Measurements from ENCODE around the gene DBP. TPM values are rescaled to one million over a fixed set of nuclear protein-coding genes. Genes with fewer than 3 reads are reported as not detected.
"Not testable (repeated sequence)": the region's sequence is repeated elsewhere in the genome, so short reads cannot be mapped to it uniquely, and the experiment has no call there.

The DBP gene
- total RNA-seq, 8 experiments from 2014 or later, result 3.3 to 19.6 (median 10.4) TPM

DNA sequence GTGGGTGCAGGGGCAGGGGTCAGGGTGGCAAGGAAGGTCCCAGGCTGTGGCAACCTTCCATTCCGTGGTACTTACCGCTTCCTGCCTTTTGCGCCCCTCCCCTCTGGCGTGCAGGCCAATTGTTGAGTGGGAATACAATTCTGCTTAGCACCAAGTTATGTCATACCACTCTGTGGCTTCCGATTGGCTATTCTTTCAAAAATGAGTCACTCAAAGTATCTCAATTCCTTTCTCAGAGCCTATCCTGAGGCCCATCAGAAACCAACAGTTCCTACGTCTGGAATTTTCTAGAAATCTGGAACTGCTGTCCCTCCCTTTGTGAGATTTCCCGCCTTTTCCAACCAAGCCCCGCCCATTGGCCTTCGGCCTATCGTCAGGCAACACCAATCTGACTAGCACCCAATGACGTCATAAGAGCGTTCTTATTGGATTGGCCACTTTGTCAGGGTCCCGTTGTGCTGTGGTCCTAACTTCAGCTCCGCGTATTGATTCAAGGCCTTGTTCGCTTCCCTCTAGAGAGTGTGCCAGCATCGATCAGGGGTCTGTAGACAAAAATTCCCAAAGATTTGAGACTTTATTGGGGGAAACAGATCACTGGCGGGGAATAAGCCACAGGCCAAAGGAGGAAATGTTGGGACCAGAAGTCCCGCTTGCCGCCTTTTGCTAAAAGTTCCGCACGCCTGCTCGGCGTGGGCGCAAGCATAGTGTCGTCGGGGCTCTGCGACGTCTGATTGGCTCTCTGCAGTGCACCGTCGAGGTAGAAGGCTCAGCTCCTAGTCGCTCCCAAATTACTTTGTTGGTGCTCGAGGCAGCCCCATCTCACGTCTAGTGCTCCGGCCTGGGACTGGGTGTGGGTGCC is 23.9 kb upstream of the DBP start:
- ATAC-seq (replicated peaks in 6 of 8), result peak; percentile 71 to 89 (median 86)
- Histone ChIP-seq H3K27ac (no peak overlapping the region), H3K4me3 (no peak overlapping the region), H3K4me1 (replicated peaks in 1 of 2) (peaks cover 0 to 9% of the 10 kb centered on the region in 2 donors)
- in situ Hi-C loops (cut with MboI; ENCODE audit: low pct_unique_long_range_greater_than_20kb in 2 of 9, low sequenced_read_pairs in 9 of 9, unreplicated experiment in 9 of 9), result no loop called here
- WGBS, 10 experiments, result 4 to 82% (median 61%) methylated on average over 4 to 30 of the region's 35 CpGs; no CpG with 5 or more reads in 1 of the 10 experiments

DNA sequence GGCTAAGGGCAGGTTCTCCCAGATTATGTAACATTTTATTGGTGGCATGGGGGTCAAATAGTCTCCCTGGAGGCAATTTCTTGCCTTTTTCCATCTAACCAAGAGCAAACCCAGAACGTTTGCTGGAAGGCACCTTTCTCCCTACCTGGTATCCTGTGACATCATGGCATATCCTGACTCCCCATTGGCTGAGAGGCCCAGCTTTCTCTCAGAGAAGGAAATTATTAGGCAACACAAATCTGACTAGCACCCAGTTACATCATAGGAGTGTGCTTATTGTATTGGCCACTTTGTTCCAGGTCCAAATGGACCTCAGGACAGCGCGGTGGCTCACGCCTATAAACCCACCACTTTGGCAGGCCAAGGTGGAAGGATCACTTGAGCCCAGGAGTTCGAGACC is 22.6 kb upstream of the DBP start:
- in situ Hi-C loops (cut with MboI; ENCODE audit: low pct_unique_long_range_greater_than_20kb in 2 of 9, low sequenced_read_pairs in 9 of 9, unreplicated experiment in 9 of 9), result no loop called here
- 0 to 100% (median 85%) methylated on average over 1 to 5 of the region's 5 CpGs; no CpG with 5 or more reads in 4 of the 10 experiments for WGBS, 10 experiments
- no peak overlapping the region for H3K27ac ChIP-seq
- no peak for ATAC-seq (replicated peaks in 6 of 8)
- H3K4me3 ChIP-seq, result no peak overlapping the region
- peaks cover 0 to 9% of the 10 kb centered on the region in 2 donors for H3K4me1 ChIP-seq (replicated peaks in 1 of 2)

DNA sequence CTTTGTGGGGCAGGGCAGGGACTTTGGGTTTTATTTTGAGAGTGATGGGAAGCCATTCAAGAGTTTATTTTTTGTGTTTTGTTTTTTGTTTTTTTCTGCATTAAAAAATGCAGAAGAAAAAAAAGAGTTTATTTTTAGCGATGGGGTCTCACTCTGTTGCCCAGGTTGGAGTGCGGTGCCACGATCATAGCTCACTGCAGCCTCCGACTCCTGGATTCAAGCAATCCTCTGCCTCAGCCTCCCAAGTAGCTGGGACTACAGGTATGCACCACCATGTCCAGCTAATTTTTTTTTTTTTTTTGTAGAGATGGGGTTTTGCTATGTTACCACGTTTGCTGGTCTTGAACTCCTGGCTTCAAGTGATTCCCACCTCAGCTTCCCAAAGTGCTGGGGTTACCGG is 21.3 kb upstream of the DBP start:
- ATAC-seq (replicated peaks in 6 of 8), result no peak
- peaks cover 0 to 9% of the 10 kb centered on the region in 2 donors for H3K4me1 ChIP-seq (replicated peaks in 1 of 2)
- in situ Hi-C loops (cut with MboI; ENCODE audit: low pct_unique_long_range_greater_than_20kb in 2 of 9, low sequenced_read_pairs in 9 of 9, unreplicated experiment in 9 of 9), result no loop called here
- 69 to 100% (median 96%) methylated on average over 1 to 6 of the region's 6 CpGs; no CpG with 5 or more reads in 2 of the 10 experiments for WGBS, 10 experiments
- no peak overlapping the region for H3K27ac ChIP-seq
- H3K4me3 ChIP-seq, result no peak overlapping the region

DNA sequence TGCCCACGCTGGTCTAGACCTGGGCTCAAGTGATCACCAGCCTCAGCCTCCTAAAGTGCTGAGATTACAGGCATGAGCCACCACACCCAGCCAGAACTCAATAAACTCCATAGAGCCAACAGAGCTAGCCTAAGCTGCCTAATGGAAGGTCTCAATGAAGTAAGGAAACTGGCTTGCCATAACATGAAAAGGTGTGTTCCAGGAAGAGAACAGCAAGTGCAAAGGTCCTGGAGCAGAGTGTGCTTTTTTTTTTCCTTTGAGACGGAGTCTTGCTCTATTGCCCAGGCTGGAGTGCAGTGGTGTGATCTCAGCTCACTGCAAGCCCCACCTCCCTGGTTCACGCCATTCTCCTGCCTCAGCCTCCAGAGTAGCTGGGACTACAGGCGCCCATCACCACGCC is 20.6 kb upstream of the DBP start:
- in situ Hi-C loops (cut with MboI; ENCODE audit: low pct_unique_long_range_greater_than_20kb in 2 of 9, low sequenced_read_pairs in 9 of 9, unreplicated experiment in 9 of 9); H3K4me3 ChIP-seq; ATAC-seq (replicated peaks in 6 of 8); H3K27ac ChIP-seq; H3K4me1 ChIP-seq (replicated peaks in 1 of 2): not testable (repeated sequence)
- WGBS, 10 experiments, result 100% methylated on average over 1 to 2 of the region's 5 CpGs; no CpG with 5 or more reads in 4 of the 10 experiments

DNA sequence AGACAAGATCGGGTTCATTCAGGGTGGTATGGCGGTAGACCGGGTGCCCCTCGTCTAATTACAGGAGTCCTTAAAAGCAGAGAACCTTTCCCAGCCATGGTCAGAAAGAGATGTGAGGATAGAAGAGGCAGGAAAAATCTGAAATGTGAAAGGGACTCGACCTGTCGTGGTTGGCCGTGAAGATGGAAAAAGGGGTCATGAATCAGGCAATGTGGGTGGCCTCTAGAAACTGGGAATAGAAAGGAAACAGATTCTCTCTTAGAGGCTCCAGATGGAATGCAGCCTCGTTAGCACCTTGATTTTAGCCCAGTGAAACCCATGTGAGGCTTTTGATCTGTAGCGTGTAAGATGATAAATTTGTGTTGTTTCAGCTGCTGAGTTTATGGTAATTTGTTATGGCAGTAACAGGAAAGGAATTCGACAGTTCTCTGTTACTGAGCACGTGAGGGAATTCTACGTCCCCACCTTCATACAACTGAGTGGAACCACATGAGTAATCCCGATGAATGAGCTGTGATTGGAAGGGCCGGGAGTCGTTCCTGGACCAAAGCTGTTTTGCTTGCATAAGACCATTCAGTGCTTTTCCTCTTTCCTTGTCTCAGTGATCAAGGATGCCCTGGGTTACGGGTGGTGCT is 19.8 kb upstream of the DBP start:
- Histone ChIP-seq H3K27ac (no peak overlapping the region), H3K4me1 (replicated peaks in 1 of 2) (peaks cover 0 to 9% of the 10 kb centered on the region in 2 donors), H3K4me3 (no peak overlapping the region)
- 4 to 70% (median 43%) methylated on average over 2 to 15 of the region's 16 CpGs for WGBS, 10 experiments
- in situ Hi-C loops (cut with MboI; ENCODE audit: low pct_unique_long_range_greater_than_20kb in 2 of 9, low sequenced_read_pairs in 9 of 9, unreplicated experiment in 9 of 9), result no loop called here
- peak; percentile 14 to 88 (median 51) for ATAC-seq (replicated peaks in 6 of 8)

DNA sequence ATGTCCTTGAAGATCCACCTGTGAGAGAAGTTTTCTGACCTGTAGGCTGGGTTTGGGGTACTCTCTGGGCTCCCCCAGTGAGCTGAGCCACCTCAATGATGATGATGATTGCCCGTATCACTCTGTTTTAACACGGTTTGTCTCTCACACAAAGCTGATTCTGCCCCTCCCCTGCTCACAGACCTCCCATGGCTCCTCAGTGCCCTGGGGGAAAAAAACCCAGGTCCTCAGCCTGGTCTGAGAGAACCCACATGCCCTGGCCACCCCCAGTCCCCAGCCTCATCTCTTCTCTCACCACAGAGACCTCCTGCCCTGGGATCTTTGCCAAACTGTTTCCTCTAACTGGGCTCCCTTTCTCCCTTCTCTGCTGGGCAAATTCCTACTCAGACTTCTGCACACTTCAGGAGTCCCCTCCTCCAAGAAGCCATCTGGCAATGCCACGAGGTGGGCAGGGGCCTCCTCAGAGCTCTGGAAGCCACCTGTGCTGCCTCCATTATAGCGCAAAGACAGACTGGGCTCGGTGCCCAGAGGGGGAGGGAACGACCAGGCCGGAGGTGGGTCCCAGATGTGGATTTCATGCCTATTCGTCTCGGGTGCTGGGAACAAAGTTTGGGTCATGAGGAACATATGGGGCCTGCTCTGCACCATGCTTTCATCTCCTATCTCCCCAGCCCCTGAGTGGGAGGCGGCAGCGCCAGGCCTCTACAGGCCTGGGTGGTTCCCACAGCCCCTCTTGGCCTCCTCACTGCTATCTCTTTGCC is 17.3 kb upstream of the DBP start:
- Histone ChIP-seq H3K4me3 (no peak overlapping the region), H3K27ac (no peak overlapping the region), H3K4me1 (replicated peaks in 1 of 2) (peaks cover 0 to 4% of the 10 kb centered on the region in 2 donors)
- in situ Hi-C loops (cut with MboI; ENCODE audit: low pct_unique_long_range_greater_than_20kb in 2 of 9, low sequenced_read_pairs in 9 of 9, unreplicated experiment in 9 of 9), result no loop called here
- 0 to 90% (median 34%) methylated on average over 2 to 5 of the region's 11 CpGs; no CpG with 5 or more reads in 6 of the 10 experiments for WGBS, 10 experiments
- peak in 7 of 8 experiments; percentile 8 to 68 (median 29) for ATAC-seq (replicated peaks in 6 of 8)

DNA sequence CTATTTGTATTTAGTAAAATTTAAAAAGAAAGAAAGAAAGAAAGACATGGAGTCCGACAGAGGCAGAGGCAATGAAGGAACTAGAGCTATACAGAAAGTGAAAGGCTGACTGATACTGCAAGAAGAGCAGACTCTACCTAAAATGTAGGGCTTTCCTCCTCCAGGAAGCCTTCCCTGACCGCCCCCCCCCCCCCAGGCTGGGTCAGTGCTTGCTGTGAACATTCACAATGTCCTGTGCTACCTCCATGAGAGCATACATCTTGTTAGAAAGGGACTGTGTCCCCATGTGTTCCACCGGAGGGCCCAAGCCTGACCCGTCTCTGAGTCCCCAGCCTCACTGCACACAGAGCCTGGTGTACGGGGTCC is 14.5 kb upstream of the DBP start:
- 80 to 100% (median 80%) methylated on average over 1 to 5 of the region's 5 CpGs; no CpG with 5 or more reads in 7 of the 10 experiments for WGBS, 10 experiments
- no peak for ATAC-seq (replicated peaks in 6 of 8)
- no peak overlapping the region for H3K4me3 ChIP-seq
- H3K4me1 ChIP-seq (replicated peaks in 1 of 2), result no peaks in the 10 kb centered on the region
- H3K27ac ChIP-seq, result no peak overlapping the region
- in situ Hi-C loops (cut with MboI; ENCODE audit: low pct_unique_long_range_greater_than_20kb in 2 of 9, low sequenced_read_pairs in 9 of 9, unreplicated experiment in 9 of 9), result no loop called here

DNA sequence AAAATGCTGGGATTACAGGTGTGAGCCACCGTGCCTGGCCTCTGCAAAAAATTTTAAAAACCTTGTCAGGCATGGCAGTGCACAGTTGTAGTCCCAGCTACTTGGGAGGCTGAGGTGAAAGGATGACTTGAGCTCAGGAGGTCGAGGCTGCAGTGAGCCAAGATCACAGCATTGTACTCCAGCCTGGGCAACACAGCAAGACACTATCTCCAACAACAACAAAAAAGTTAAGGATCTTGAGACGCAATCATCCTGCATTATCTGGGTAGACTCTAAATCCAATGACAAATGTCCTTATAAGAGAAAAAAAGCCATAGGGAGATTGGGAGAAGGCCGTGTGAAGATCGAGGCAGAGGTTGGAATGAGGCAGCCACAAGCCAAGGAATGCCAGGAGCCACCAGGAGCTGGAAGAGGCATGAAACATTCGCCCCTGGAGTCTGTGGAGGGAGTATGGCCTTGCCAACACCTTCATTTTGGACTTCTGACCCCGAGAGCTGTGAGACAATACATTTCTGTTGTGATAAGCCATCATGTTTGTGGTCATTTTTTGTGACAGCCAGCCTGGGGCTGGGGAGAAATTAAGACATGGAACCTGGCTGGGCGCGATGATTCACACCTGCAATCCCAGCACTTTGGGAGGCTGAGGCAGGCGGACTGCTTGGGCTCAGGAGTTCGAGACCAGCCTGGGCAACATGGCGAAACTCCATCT is 13.9 kb upstream of the DBP start:
- Histone ChIP-seq H3K27ac (no peak overlapping the region), H3K4me3 (no peak overlapping the region), H3K4me1 (replicated peaks in 1 of 2) (no peaks in the 10 kb centered on the region)
- 33 to 98% (median 80%) methylated on average over 1 to 10 of the region's 12 CpGs; no CpG with 5 or more reads in 1 of the 10 experiments for WGBS, 10 experiments
- no peak for ATAC-seq (replicated peaks in 6 of 8)
- in situ Hi-C loops (cut with MboI; ENCODE audit: low pct_unique_long_range_greater_than_20kb in 2 of 9, low sequenced_read_pairs in 9 of 9, unreplicated experiment in 9 of 9), result no loop called here

DNA sequence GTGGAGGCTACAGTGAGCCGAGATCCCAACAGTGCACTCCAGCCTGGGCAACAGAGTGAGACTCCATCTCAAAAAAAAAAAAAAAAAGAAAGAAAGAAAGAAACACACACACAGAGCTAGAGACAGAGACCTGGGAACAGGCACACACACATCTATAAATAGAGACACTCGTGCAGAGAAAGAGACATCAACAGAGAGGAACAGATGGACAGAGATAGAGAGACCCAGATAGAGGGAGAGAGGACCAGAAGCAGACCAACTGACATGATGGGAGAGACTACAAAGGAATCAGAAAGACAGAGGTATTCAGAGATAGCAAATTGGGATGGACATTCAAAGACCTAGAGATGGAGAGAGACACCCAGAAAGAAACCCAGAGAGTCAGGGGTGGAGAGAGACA is 11.0 kb upstream of the DBP start:
- 42 to 94% (median 69%) methylated on average over 1 to 2 of the region's 2 CpGs; no CpG with 5 or more reads in 4 of the 10 experiments for WGBS, 10 experiments
- in situ Hi-C loops (cut with MboI; ENCODE audit: low pct_unique_long_range_greater_than_20kb in 2 of 9, low sequenced_read_pairs in 9 of 9, unreplicated experiment in 9 of 9), result loop anchor here in 1 of 9 experiments (25.0 kb wide), 1 partner anchor 314 kb away; the partner anchor contains the start of genes BAX and FTL
- no peak for ATAC-seq (replicated peaks in 6 of 8)
- Histone ChIP-seq H3K4me3 (no peak overlapping the region), H3K27ac (no peak overlapping the region), H3K4me1 (replicated peaks in 1 of 2) (peaks cover 4 to 5% of the 10 kb centered on the region in 2 donors)

DNA sequence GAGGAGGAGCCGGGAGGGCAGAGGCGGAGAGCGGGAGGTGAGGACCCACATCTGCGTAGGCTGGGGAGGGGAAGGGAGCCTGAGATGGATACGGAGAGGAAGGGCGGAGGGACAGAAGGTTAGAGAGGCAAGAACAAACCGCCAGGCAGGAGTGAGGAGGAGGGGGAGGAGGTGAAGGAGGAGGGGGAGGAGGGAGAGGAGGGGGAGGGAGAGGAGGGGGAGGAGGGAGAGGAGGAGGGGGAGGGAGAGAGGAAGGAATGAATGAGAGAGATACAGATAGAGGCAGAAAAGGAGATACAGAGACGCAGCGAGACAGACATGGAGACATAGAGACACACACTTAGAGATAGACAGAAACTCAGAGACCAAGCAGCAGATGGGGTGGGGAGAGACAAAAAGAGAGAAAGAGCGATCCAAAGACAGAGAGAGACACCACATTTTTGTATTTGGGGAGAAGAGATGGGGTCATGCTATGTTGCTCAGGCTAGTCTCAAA is 9.6 kb upstream of the DBP start:
- 40 to 58% methylated on average over 2 of the region's 10 CpGs; no CpG with 5 or more reads in 8 of the 10 experiments for WGBS, 10 experiments
- no peak overlapping the region for H3K27ac ChIP-seq
- H3K4me1 ChIP-seq (replicated peaks in 1 of 2), result peaks cover 4 to 5% of the 10 kb centered on the region in 2 donors
- in situ Hi-C loops (cut with MboI; ENCODE audit: low pct_unique_long_range_greater_than_20kb in 2 of 9, low sequenced_read_pairs in 9 of 9, unreplicated experiment in 9 of 9), result loop anchor here in 1 of 9 experiments (25.0 kb wide), 1 partner anchor 316 kb away; the partner anchor contains the start of genes BAX and FTL
- H3K4me3 ChIP-seq, result peak overlapping the region; percentile 42 to 54 (median 50)
- ATAC-seq (replicated peaks in 6 of 8), result no peak

DNA sequence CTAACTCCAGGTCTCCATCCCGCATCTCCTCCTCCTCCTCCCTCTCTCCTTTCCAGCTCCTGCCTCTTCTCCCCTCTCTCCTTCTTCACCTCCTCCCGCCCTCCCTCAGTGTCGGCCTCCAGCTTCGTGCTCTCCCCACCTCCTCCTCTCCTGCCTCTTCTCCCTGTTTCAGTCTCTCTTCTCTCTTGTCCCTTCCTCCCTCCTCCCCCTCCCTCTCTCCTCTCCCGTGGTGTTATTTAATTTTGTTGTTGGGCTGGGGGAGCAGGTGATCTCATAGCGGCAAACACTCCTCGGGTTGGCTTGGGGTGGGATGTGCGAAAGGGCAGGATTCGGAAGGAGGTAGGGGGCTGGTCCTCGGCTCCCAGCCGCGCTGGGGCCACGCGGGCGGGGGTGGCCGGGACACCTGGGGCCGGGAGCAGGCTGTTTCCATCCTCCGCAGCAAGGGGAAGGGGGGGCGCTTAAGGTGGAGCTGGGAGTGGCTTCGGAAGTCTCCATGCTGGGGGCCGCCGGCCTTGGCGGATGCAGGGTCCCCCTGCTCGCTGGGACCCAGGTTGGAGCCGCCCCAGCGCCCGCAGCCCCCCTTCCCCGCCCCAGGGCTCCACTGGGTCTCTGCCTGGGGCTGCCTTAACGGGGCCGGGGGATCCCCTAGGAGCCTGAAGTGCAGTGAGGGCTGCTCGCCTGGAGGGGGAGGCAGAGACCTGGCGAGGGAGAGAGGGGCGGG is 9.0 kb upstream of the DBP start, which contains the start of gene CA11:
TSS of gene CA11 (minus strand) at position 187 of the 721 bp plus-strand sequence. CDS start 555 bp downstream, outside the sequence.
- peak; percentile 80 to 85 (median 85) for ATAC-seq (replicated peaks in 6 of 8)
- Histone ChIP-seq H3K4me1 (replicated peaks in 1 of 2) (peaks cover 4 to 5% of the 10 kb centered on the region in 2 donors), H3K4me3 (peak within 1 kb of the TSS; percentile 42 to 54 (median 50)), H3K27ac (peak within 1 kb of the TSS; percentile 81 to 85)
- in situ Hi-C loops (cut with MboI; ENCODE audit: low pct_unique_long_range_greater_than_20kb in 2 of 9, low sequenced_read_pairs in 9 of 9, unreplicated experiment in 9 of 9), result loop anchor here in 1 of 9 experiments (25.0 kb wide), 1 partner anchor 316 kb away; the partner anchor contains the start of genes BAX and FTL
- WGBS, 10 experiments, result 0 to 17% (median 0%) methylated on average over 1 to 2 of the region's 33 CpGs; no CpG with 5 or more reads in 5 of the 10 experiments
